HG03045 (cell line): ENCODE measurements around the gene SUCLG2.

Source experiments
- ATAC-seq: cut with Tn5 transposase; IDR thresholded peaks from one replicate; pipeline ENCODE4 v1.9.1; 2021; ENCODE audit warnings: mild to moderate bottlenecking, moderate library complexity; ENCODE audit not compliant: unreplicated experiment

Gene SUCLG2

DNA sequence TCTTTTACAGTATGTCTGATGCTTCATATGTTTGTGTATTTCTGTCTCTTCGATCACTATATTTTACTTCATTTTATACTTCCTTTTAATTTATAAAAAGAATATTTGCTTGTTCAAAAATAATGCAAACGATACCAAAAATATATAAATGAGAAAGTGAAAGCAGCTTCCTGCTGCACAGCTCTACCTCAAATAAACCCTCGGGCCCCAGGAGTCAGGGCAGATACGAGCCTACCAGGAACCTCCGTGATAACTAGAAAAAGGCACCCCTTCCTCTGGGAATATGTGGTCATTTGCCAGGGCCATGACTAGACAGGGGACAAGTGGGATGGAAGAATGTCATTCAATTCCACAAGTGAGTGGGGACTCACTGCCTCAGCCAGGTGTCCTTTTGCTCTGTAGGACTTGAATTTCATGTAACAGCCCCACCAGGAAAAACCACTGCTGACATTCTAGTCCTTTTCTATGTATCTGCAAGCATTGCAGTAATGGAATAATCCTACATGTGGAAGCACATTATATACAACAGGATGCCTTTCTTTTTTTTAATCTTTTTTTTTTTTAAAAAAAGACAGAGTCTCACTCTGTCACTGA is 133.3 kb downstream of the SUCLG2 start:
- ATAC-seq: no peak

DNA sequence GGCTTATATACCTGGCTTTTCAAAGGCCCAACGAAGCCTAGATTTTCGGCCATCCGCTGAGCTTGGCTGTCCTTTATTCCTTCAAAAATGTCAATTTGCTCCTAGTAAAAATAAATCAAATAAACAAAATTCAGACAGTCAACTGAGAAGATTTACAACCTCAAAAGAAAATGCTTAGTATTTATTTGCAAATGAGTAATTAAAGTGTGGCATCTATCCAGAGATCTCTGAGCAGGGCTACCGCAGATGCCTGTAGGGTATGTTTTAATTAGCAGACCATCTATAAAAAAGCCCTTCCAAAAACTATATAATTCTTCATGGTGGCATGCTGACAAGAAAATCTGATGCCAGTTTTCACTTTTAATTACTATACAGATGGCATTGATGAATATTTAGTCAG is 136.2 kb downstream of the SUCLG2 start:
- no peak for ATAC-seq

DNA sequence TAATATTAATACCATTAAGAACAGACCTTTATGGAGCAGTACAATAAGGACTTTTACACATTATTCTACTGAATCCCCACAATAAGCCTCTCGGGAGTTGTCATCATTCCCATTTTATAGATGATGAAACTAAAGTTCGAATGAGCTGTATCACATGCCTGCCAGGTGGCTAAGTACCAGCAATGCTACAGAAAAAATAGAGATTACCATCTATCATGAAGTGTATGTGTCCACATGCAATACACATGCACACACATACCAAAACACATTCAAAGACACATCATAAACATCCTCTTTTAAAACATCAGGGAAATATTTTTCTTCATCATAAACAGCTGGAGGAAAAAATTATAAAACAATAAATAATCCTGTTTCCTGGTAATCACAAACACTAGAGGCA is 136.6 kb downstream of the SUCLG2 start:
- no peak for ATAC-seq

DNA sequence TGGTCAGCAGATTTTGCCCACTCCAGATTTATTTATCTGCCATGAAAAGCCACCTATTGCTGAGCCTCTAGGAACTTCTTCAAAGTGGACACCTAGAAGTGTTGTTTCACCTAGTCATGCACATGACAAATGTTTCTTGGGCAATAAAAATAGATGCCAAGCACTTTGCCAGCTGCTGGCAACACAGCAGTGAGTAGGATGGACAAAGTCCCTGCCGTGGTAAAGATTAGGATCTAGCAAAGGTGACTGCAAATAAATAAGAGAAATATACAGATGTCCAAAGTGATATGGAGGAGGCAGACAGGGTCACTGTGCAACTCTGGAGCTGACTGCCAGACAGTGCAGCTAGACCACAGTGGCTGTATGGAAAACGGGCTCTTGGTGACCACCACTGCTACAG is 137.9 kb downstream of the SUCLG2 start:
- ATAC-seq: no peak

DNA sequence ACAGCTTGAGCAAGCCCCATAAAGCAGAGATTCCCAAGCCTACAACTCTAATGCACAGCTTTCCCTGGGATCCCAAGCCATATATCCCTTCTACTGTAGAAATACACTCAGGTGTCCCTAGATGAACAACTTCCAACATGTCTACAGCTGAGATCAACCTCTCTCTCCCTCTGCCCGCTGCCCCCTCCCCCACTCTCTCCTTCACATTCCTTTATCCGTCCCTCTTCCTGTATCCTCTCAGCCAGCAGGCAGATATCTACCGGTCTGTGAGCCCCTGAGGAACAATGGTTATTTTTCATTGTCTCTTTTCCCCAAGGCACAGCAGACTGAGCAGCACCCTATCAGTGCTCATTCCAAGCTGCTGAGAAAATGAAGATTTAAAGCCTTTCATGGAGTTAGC is 138.6 kb downstream of the SUCLG2 start:
- no peak for ATAC-seq

DNA sequence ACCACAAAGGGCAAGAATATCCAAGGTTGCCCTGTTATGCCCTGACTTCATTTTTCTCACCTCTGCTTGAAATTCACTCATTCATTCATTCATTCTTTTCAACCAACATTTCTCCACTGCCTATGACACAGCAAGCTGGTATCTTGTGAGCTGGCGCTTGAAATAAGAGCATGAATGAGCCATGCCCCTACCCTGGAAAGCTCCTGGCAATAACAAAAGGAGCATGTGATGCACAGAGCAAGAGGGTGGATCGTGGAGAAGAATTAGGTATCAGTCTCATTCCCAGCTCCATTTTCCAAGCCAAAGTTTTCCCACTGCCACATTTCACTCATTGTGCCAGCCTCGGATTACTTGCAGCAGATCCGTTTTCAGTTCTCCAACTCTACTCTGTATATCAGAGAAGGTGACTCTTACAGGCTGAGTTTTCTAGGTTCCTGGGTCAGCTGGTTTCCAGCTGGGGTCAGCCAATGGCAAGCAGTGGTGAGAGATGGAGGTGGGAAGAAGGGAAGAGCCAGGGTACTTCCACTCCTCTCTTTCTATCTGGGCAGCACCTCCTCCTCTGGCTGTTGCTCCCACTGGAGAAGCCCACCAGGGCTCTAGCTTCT is 144.8 kb downstream of the SUCLG2 start:
- no peak for ATAC-seq

DNA sequence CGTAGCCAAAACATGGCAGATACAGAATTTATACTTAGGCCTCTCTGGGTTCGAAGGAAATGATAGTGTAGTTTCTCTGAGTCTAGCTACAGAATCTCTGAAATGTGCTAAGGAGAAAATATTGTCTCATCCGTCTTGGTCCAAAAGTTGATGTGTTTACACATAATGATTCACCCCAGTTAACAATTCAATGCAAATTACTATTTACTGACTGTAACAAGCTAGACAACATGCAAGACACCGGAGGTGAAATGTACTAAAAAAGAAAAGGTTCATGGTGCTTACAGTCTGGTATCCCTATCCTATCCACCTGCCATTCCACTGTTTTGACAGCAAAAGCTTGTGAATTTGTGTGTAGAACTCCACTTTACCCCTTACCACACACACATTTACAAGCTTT is 146.8 kb downstream of the SUCLG2 start:
- ATAC-seq: no peak

DNA sequence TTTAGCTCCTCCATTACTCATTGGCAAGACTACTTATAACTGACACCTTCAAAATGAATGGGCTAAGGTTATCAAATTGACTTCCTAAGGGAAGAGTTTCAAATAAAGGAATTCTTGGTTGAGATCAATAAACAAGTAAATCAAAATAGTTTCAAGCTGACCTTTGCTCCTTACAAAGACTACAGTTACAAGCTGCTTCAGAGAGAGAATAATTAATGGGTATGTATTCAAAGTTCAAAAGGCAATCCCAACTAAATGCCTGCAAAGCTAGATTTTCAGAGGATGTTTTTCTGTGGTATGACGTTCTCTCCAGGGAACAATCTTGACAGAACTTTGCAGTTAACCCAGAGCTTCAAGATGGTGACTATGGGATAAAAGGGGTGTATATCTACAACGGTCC is 153.7 kb downstream of the SUCLG2 start:
- no peak for ATAC-seq

DNA sequence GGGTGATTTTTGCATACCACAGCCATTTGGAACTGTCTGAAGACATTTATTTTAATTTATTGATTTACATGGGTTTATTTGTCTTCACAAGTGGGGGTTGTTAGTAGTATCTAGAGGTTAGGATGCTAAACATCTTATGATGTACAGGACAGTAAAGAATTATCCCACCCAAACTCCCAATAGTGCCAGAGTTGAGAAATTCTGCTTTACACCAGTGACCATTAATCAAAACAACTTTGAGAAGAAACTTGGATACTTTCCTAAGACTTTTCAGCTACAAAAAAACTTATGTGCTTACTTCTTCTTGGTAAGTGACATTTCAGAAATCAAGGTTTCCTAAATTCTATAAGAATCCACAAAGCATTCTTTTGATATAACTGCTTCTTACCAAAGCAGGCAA is 156.7 kb downstream of the SUCLG2 start:
- ATAC-seq: no peak

DNA sequence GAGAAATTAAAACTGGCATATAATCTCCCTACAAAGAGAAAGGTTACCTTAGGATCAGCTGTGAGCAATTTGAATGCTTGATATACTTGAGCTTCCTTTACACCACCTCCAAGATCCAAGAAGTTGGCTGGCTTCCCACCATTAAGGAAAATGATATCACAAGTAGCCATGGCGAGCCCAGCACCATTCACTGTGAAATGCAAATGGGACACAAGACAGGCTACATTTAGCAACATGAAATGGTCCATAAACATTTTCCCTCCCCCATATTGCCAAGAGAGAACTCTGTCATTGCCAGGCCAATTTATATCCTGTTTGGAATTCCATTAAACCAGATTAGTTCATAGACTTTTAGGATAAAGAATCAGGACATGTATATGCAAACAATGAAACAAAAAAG is 158.7 kb downstream of the SUCLG2 start:
- no peak for ATAC-seq

DNA sequence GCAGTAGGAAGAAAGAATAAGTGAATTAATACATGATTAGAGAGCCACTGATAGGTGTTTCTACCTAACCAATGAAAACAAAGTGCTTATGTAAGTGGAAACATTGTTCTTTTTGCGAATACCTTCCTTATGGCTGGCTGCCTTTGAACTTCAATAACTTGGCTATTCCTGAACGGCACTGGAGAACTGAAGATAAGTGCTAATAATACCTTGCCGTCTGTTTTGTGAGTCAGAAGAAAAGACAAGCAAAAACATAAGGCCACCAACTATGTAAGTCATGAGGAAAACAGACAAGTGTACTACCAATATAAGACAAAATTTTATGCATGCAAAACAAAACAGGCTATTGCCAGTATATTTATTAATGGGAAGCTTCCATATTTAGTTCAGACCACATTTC is 160.6 kb downstream of the SUCLG2 start:
- no peak for ATAC-seq

DNA sequence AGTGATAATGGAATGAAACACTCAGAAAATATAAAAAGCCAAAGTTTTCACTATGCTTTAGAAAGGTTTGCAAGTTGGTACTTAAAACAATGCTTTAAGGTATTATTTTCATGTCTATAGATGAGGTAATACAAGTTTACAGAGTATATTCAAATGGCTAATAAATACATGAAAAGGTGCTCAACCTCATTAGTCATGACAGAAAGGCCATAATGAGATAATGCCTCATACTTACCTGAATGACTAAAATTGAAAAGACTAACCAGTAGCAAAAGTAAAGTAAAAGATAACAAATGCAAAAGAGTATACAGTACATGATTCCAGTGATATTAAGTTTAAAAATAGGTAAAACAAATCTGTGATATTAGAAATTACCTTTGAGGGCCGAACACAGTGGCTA is 163.8 kb downstream of the SUCLG2 start:
- ATAC-seq: no peak

DNA sequence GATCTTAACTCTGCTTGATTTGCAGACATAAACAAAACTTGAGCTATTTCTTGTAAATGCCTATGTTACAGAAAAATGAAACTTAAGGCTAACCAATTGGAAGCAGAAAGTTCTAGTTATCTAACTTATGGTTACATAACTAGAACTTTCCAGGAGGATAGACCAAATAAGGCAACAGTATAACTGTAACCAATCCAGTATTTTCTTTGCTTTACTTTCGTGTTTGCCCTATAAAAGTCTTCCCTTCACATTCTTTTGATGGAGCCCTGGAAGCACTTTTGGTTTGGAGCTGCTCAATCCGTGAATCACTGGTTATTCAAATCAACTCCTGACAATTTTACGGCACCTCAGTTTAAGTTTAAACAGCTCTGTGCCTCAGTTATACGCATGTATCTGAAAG is 164.6 kb downstream of the SUCLG2 start:
- ATAC-seq: no peak

DNA sequence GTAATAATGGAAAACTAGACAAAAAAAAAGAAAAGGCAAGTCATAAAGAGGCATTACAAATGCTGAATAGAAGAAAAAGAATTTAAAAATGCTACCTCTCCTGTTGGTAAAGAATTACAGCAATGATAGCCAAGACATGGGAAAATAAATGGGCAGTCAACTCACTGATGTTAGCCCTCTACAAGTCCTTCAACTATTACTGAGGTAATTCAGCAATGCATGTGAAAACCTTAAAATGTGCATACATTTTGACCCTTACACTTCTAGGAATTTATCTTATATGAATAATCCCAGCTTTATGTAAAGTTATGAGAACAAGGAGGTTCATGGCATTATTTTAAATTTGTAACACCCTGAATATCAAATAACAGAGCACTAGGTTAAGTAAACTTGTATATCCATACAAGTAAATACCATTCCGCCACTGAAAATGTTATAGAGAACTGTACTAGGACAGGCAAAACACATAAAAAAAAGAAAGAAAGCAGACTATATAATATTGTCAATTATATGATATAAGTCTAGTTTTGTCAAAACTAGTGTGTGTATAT is 166.8 kb downstream of the SUCLG2 start:
- no peak for ATAC-seq

DNA sequence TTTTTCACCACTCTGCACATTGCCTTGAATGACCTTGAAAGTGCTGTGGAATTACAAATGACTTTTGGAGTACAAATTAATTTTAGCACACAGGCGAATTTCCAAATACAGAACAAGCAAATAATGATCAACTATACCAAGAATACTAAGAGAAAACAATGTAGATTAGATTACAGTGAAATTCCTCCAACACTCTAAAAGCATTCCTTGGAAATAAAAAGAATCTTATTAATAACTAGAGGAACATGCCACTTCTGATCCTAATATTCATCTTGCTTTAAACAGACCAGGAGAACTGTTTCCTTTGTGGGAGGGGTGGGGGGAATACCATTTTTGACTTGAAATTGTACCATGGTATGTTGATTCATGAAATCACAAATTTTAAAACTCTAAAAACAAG is 167.5 kb downstream of the SUCLG2 start:
- ATAC-seq: no peak

DNA sequence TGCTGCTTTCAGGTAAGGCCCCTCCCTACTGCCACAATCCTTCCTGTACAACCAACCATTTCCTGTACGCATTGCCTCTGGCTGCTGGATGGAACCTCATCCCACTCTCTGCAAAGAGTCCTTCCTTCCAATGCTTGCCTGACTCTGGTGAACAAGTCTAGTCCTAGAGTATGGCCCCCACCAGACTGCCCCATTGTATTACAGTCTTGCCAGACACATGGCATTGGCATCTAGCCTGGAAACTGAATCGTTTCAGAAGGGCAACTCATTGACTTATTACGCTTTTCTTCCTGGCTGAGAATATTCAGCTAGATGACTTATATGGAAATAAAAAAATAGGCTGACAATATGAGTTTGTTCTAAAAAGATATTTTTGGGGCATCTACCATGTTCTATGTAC is 170.3 kb downstream of the SUCLG2 start:
- no peak for ATAC-seq

DNA sequence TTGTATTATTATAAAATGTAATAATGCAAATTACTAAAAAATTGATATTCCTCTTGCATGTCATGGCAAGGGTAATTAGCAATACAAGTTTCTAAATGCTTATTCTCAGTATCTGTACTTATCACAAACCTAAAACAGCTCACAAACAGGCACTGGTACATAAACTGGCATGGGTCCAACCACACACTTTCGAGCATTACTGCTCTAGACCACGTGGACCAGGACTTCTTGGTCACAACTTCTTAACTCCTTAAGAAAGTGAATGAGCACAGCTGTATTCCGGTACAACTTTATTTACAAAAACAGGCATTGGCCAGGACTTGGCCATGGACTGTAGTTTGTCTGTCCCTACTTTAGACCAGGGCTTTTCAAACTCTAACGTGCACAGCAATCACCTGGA is 173.3 kb downstream of the SUCLG2 start:
- ATAC-seq: no peak

DNA sequence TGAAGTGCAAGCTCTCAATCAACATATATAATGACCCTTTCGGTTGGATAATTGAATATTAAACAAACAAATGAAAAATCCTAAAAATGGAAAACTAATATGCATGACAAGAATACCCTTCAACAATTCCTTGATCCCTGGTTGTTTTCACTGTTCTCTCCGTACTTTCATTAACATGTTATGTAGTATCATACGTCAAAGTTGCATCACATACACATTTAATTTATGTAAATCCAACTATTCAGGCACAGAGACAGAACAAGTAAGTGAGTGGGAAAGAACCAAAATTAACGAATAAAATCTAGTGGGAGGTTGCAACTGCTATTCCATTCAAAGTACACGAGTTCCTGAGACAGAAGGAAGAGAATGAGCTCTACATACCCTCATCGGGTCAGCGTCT is 176.0 kb downstream of the SUCLG2 start:
- no peak for ATAC-seq

DNA sequence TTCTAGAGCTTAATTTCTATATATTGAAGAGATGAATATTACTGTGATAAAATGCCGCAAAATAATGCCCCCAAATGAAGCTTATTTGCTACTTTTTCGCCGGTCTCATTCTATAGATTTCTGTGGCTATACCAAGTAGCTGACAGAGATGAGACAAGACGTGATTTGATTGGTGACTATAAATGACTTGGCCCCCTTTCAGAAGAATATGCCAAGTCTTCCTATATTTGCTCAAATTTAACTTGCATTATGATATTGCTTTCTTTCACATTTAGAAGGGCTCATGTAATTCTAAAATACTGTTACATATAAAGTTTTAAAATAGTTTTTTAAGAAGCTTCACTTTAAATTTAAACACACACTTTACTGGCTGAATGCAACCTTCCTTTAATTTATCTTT is 180.1 kb downstream of the SUCLG2 start:
- no peak for ATAC-seq

DNA sequence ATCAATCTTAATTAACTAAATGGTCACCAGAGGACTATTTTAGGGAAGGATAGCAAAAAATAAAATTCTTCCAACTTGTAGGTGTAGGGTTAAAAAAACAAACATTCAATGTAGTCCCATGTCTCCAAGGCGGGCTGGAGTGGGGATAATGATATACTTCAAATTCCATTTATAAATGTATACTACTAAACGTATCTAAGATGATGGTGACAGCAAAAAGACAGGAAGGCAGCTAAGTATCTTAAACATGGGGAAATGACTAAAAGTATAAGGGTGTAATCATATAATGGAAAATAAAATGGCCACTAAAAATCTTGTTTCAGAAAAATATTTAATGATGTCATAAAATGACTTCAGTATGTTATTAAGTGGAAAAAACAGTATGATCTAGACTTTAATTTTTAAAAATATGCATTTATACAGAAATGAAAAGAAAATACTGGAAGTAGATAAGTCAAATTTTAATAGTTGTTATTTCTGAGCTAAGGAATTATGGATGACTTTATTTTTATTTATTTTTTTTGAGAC is 181.7 kb downstream of the SUCLG2 start:
- ATAC-seq: no peak

DNA sequence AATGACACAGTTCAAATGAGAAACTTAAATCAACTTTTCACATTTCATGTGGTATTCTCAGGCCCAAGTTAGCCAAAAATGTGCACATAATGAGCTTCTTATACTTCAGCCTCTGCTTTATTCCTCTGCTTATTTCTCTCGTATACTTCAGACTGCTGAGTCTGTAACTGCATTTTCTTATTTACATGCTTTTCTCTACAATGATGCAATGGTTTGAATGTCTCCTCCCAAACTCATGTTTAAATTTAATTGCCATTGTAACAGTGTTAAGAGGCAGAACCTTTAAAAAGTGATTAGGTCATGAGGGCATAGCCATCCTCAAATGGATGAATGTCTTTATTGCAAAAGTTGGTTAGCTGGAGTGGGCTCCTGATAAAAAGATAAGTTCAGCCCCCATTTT is 184.2 kb downstream of the SUCLG2 start:
- no peak for ATAC-seq

DNA sequence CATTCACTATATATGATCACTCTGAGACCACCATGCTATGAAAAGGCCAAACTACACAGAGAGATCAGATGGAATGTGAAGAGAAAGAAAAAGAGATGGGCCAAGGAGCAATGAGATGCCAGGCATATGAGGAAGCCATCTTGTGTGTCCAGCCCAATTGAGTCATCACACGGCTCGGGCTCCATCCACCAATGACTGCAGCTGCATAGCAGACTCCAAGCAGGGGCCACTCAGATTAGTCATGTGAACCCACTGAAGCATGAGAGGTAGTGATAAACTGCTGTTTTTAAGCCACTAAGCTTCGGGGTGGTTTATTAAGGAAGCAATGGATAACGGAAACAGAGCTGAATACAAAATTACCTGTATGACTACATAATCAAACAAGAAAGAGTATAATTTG is 185.9 kb downstream of the SUCLG2 start:
- ATAC-seq: no peak

DNA sequence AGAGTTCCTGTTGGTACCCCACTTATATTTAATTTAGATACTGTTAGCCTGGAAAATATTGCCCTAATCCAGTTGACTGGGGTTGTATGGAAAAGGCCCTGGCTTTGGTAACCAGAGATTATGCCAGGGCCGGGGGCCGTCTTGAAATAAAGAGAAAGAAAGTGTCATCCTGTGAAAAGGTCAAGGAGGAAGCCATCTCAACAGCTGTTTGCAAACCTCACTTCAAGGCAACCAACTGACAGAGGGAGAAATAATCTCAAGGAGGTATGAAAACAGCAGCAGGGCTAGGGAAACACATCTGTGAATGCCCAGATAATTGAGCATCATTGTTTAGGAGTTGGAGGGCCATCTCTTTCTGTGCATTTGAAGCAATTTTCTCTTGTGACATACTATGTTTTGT is 190.8 kb downstream of the SUCLG2 start:
- no peak for ATAC-seq
